Fibroblast of gingiva (primary cell): ENCODE results near the gene SHH.

Source experiments
- DNase-seq: peaks from one replicate; pipeline ENCODE4 v3.0.0-alpha.2; 2011; ENCODE audit warnings: low read depth

Gene SHH

GRCh38 chr7:155811895-155812761 lies at the start of gene SHH:
SHH (minus strand) TSS chr7:155812463; CDS start chr7:155812122, 341 bp downstream.
- no peak for DNase-seq

GRCh38 chr7:155861480-155861868 lies 49.2 kb upstream of the SHH start:
- DNase-seq = no peak

- peak; percentile 40 for DNase-seq
These were observed 48.7 kb upstream of the SHH start for GRCh38 chr7:155860840-155861479.

- no peak for DNase-seq
These were observed 48.2 kb upstream of the SHH start for GRCh38 chr7:155860461-155860839.

- no peak for DNase-seq
These were observed 46.3 kb upstream of the SHH start for GRCh38 chr7:155858521-155859061.

- no peak for DNase-seq
These were observed 44.9 kb upstream of the SHH start for GRCh38 chr7:155857141-155857540.

- DNase-seq = no peak
These were observed 44.4 kb upstream of the SHH start for GRCh38 chr7:155856656-155857055.

GRCh38 chr7:155852426-155853301 lies 40.4 kb upstream of the SHH start:
- DNase-seq = no peak

GRCh38 chr7:155851892-155852291 lies 39.6 kb upstream of the SHH start:
- no peak for DNase-seq

- DNase-seq = no peak
These were observed 38.8 kb upstream of the SHH start for GRCh38 chr7:155850766-155851678.

- DNase-seq = no peak
These were observed 37.8 kb upstream of the SHH start for GRCh38 chr7:155850001-155850436.

GRCh38 chr7:155848691-155849669 lies 36.7 kb upstream of the SHH start:
- DNase-seq = no peak

GRCh38 chr7:155847821-155848435 lies 35.7 kb upstream of the SHH start:
- no peak for DNase-seq

- DNase-seq = no peak
These were observed 34.7 kb upstream of the SHH start for GRCh38 chr7:155846936-155847335.

GRCh38 chr7:155846156-155846555 lies 33.9 kb upstream of the SHH start:
- no peak for DNase-seq

- DNase-seq = no peak
These were observed 33.0 kb upstream of the SHH start for GRCh38 chr7:155845226-155845625.

- no peak for DNase-seq
These were observed 32.3 kb upstream of the SHH start for GRCh38 chr7:155844526-155844925.

- DNase-seq = no peak
These were observed 31.8 kb upstream of the SHH start for GRCh38 chr7:155844019-155844453.

GRCh38 chr7:155843426-155844018 lies 31.3 kb upstream of the SHH start:
- no peak for DNase-seq
